ENCODE measurements around the gene GLMN.

The GLMN gene, protein sequence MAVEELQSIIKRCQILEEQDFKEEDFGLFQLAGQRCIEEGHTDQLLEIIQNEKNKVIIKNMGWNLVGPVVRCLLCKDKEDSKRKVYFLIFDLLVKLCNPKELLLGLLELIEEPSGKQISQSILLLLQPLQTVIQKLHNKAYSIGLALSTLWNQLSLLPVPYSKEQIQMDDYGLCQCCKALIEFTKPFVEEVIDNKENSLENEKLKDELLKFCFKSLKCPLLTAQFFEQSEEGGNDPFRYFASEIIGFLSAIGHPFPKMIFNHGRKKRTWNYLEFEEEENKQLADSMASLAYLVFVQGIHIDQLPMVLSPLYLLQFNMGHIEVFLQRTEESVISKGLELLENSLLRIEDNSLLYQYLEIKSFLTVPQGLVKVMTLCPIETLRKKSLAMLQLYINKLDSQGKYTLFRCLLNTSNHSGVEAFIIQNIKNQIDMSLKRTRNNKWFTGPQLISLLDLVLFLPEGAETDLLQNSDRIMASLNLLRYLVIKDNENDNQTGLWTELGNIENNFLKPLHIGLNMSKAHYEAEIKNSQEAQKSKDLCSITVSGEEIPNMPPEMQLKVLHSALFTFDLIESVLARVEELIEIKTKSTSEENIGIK

DNA sequence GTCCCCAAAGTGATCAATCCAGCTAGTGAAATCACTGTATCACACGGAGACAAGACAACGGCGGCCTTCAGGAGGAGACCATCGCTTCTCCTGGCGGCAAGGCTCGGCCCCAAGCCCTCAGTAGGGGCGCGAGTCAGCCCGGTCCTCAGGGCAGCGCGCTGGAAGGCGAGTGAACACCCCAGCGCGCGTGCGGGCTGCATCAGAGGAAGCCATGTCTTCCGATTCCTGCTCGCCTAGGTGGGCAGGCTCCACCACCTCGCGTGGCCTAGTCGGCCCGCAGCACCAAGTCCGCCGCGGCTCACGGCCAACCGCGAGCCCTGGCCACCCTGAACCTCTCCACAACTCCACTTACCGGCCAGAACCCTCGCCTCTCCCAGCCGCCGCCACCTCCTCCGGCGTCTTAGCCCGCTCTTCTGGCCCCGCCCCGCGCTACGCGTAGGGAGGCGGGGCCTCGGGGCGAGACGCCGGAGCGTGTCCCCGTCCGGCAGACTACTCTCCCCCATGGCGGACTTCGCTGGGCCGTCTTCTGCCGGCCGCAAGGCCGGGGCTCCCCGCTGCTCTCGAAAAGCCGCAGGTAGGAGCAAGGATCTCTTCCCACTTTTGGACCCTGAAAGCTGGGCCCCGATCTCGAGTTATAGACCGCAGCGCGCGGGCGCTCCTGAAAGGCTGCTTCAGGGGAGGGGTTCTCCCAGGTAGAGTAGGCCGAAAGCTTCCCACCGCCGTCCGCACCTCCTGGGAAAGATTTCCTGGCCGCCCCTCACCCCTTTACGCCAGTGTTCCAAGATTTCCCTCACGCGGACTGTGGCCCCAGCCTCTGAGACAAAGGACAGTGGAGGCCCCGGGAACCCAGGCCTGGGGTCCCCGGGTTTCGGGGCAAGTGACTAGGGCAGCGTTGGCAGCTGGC is at the start of gene GLMN, which contains the start of gene RPAP2:
GLMN (minus strand) TSS at position 415 of the 904 bp plus-strand sequence. CDS start 988 bp downstream, outside the sequence.
RPAP2 (plus strand) TSS at position 487 of the 904 bp plus-strand sequence; CDS start at position 502, 15 bp downstream.
- peak; percentile 74 for DNase-seq

DNA sequence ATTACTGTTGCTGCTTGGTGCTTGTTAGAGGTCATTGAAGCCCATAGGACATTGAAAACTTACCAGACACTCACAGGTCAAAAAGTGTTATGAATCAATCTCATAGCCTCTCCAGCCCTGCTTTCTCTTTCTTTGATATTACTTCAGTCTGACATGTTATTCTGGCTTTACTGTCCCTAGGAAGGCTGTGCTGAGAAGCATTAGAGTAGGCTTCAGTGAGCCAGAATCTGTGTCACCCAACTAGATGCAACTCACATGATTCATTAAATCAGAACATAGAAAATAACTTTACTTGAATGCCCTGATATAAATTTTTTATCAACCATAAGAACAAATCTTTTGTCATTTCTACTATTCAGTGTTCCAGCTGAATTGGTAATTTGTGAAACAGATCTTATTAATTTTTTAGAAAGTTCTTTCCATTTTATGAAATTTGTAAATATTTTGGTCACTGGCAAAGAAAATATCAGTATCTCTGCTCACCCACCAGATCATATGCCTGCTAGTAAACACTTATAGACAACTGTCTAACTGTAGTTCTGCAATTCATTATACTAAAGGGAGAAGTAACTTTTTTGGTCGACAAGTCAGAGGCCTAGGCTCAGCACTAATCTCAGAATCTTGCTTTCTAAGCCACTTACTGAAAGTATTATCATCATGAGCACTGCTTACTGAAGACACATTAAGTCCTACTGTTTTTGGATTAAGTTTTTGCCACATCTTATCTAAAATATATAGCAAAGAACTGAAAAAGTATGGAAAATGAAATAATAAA is 48.3 kb upstream of the GLMN start:
- no peak for DNase-seq

DNA sequence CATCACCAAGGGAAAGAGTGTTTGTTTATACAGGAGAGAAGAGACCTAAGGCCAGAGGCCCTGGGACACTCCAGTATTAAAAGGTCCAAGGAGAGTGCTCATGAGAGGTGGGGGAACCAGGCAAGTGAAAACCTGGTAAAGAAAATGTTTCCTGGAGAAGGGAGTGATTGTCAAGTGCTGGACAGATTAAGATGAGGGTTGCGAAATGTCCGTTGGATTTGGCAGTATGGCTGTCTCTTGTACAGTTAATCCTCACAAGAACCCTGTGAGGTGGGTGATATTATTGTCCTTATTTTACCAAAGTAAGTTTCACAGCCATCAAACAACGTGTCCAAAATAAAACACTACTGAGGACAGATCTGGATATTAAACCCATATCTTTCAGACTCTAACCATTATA is 44.3 kb upstream of the GLMN start:
- DNase-seq: no peak

DNA sequence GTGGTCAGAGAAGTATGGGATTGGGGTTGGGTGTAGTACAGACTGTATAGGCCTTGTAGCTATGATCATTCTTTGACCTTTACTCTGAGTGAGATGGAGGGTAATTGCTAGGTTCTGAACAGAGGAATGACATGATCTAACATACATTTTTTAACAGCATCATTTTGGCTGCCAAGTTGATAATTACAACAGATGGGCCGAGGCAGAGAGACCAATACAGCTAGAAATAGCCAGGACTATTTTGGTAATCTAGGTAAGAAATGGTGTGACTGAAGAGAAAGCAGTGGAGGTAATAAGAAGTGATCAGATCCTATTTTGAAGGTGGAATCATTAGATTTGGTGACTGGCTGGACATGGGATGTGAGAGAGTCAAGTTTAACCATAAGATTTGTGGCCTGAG is 43.6 kb upstream of the GLMN start:
- DNase-seq: no peak

DNA sequence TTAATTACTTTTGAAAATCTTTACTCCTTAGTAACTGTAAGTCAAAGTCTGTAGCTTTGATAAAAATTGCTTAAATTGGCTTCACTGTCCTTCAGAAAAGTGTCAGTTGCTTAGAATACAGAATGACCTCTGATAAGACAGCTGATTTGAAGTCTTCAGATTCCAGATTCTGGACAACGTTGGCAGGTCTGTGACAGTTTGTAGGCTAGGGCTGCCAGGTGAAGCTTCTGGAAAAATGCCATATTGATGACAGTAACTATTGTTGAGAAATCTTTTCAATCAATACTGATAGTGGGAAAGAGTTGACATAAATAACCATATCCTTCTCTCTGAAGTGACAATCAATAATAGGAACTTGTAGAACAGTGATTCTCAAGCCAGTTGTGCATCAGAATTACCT is 41.4 kb upstream of the GLMN start:
- DNase-seq: no peak

DNA sequence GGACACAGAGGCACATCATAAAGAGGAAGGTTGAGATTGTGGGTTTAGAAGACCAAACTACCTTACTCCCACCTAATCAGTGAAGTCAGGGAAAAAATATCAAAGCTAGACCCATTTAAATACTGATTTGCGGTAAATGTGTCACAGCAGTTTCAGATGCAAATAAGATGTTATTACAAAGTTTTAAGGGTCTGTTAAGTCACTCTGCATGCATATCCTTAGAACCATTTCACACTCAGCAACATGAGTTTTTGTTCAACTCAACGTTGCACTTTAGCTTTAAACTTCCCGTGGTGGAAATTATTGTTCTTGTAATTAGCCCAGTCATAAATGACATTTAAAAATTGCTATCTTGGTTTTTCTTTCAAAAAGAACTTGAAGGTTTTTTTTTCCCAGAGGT is 34.9 kb upstream of the GLMN start:
- DNase-seq: no peak

DNA sequence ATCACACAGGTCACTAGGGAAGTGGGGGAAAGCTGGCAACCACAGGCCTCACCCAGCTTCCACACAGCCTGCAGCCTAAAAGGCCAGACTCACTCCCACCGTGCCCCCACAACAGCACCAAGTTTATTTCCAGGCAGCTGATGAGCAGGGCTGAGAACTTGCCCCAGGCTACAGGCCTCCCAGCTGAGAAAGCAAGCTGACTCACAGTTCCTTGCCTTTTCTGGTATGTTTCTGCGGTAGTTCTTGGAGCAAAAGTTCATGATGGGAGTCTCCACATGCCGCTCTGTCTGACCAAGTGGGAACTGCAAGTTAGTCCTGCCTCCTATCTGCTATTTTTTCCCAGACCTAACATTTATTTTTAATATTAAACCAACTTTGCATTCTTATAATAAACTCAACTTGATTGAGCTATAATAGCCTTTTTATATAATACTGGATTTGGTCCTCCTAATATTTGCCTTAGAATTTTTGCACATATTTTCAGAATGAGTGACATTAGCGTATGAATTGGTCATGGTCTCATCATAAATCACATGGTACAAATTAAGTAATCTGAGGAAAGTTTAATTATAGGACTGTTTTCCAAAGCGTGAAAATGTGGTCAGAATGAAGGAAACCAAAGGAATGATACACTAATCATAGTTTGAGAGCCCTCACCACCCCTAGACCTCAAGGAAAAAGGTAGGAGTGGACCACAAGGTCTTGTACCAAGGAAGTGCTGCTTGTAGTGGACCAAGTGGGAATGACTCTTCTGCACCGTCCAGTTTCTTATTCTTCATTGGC is 30.8 kb upstream of the GLMN start:
- DNase-seq: no peak

DNA sequence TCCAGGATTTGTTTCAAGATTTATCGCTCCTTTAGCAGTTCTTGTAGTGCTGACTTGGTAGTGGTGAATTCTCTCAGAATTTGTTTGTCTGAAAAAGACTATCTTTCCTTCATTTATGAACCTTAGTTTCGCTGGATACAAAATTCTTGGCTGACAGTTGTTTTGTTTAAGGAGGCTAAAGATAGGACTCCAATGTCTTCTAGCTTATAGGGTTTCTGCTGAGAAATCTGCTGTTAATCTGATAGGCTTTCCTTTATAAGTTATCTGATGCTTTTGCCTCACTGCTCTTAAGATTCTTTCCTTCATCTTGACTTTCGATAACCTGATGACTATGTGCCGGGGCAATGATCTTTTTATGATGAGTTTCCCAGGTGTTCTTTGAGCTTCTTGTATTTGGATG is 29.0 kb upstream of the GLMN start:
- no peak for DNase-seq

DNA sequence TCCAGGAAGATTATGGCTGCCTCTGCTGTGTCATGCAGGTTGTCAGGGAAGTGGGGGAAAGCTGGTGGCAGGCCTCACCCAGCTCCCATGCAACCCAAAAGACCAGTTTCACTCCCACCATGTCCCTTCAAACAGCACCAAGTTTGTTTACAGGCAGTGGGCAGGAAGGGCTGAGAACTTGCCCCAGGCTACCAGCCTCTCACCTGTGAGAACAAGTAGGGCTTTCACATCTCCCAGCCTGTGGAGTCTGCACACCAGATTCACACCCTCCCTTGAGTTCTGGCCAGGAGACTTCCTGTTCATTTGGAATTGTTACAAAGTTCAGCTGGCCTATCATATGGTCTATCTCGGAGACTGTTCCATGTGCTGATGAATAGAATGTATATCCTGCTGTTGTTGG is 27.9 kb upstream of the GLMN start:
- no peak for DNase-seq

DNA sequence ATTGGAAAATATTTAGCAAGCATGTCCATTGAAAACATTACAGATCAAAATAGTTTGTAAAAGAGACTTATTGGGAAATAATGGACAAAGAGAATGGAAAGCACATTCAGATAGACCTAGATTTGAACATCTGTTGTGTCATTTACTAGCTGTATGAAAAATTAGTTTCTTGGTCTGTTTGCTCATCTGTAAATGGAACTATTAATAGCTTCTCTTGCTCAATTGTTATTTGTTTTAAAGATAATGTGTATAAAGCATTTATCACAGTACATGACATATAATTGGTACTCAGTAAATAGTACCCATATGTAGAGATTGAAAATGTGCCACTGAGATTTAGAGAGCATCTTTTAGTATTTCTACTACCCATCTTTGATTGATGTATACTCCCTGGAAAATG is 26.0 kb upstream of the GLMN start:
- DNase-seq: no peak

DNA sequence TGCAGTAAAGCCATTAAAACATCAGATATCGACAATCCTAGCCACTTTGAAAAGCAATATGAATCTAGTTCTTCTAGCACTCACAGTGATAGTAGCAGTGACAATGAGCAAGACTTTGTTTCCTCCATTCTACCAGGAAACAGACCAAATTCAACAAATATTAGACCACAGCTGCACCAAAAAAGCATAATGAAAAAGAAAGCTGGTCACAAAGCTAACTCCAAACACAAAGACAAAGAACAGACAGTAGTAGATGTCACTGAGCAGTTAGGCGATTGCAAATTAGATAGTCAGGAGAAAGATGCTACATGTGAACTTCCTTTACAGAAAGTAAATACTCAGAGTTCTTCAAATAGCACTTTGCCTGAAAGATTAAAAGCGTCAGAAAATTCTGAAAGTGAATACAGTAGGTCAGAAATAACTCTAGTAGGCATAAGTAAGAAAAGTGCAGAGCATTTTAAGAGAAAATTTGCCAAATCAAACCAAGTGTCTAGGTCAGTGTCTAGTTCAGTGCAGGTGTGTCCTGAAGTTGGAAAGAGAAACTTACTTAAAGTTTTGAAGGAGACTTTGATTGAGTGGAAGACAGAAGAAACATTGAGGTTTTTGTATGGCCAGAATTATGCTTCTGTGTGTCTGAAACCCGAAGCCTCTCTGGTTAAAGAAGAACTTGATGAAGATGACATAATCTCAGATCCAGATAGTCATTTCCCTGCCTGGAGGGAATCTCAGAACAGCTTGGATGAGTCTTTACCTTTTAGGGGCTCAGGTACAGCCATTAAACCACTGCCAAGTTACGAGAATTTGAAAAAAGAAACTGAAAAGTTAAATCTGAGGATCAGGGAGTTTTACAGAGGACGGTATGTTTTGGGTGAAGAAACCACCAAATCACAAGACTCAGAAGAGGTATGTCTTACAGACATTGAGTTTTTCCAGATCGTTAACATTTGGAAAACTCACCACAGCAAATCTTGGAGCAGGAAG is 25.0 kb upstream of the GLMN start:
- no peak for DNase-seq

DNA sequence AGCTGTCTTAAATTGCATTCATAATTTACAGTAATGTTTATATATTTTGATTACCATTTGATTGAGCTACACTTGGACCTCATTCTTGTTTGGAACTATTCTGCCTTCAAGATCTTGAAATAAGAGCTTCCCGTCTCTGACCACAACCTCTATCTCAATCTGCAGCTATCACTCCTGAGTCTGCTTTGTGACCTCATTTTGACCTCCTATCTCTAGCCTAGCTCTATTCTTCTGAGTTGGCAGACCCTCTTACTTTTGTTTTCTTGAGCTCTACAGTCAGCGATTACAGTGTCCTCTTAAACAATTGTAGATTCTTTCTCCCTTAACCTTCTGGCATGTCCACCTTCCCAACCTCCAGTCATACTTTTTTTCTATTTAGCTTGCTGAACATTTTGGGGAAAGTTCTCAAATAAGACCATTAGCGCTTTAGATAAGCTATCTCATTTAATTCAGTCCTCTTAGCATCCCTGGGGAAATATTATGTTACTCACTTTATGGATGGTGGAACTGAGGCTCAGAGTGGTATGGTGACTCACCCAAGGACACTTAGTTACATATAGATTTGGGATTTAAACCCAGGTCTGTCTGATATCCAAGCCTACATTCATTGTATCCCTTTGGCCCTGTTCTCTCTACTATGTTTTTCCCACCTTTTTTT is 19.2 kb upstream of the GLMN start:
- no peak for DNase-seq

DNA sequence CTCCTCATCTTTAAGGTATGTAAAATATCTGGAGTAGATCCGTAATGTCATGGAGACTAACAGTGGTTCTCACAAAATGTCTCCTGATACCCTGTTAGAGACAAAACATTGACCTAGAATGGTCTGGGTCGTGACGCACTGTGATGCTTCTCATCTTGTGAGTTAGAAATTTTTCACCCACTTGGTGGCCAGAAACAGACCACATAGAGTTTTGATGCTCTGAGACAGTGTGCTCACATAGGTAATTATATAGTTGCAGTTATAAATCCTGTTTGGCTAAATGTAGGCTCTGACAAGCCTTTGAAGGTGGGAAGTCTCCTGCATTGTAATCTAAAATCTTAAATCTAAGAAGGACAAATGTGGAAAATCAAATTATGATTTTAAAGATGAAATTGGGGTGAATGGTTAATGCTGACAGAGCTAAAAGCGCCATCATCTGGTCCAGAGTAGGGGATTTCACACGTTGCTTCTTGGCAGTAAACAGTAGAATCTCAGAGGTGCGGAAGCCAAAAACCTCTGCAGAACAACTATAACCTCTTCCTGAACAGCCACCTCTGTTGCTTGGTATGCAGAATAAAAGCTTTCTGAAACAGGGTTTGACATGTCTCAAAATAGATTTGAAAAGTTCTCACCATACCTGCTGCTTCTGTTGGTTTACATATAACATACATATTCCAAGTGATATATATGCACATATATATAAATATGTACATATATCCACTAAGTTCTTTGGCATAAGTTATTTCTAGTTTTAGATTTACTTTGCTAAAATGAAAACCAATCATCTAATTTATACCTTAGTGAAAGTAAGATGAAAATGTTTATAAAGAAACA is 17.2 kb upstream of the GLMN start:
- DNase-seq: no peak

DNA sequence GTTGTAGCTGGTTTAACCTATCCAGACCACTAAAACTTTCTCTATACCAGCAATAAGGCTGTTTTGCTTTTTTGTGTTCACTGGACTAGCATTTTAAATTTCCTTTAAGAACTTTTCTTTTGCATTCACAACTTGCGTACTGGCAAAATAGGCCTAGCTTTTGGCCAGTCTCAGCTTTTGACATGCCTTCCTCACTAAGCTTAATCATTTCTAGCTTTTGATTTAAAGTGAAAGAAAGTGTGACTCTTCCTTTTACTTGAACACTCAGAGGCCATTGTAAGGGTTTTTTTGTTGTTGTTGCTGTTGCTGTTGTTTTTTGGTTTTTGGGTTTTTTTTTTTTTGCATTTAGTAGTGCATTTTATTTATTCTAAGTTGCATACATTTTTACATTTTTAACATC is 15.2 kb upstream of the GLMN start:
- no peak for DNase-seq

DNA sequence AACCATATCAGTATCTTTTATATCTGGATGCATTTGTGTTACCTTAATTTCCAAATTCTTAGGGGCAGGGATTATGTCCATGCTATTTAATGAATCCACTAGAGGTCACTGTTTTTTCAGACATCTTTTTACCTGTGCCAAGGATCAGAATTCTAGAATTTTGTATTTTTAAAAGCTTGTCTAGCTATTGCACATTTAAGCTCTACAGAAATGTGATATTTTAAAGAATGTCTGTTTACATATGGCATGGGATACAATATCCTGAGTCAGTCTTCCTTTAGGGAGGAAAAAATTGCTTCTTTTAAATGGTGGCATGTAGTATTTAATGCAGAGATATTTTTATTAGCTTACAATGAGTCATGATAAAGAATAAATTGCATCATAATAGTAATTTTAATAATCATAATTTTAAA is 11.4 kb upstream of the GLMN start:
- DNase-seq: peak; percentile 35

DNA sequence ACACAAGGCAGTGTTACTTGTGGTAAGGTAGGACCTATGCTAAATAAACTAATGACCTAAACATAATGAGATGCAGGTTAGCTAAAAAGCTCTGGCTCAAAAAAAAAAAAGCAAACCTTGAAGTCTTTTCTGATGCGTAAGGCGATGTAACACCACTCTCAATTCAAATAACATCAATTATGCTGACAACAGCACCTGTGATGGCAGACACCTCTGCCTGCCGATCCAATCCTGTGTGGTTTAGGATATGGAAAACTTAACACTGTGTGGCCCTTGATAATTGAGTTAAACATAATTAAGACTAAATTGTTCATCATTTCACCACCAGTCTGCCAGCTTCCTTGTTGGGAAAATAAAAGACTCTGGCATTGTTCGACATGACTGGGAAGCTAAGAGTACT is 9.2 kb upstream of the GLMN start:
- DNase-seq: no peak

DNA sequence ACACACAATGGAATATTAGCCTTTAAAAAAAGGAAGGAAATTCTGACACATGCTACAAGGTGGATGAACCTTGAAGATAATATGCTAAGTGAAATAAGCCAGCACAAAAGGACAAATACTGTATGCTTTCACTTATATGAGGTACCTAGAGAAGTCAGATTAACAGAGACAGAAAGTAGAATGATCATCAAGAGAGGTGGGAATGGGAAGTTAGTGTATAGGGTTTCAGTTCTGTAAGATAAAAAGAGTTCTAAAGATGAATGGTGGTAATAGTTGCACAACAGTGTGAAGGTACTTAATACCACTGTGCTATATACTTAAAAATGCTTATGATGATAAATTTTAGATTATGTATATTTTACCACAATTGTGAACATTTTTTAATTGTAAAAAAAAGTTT is 7.2 kb upstream of the GLMN start:
- DNase-seq: no peak

DNA sequence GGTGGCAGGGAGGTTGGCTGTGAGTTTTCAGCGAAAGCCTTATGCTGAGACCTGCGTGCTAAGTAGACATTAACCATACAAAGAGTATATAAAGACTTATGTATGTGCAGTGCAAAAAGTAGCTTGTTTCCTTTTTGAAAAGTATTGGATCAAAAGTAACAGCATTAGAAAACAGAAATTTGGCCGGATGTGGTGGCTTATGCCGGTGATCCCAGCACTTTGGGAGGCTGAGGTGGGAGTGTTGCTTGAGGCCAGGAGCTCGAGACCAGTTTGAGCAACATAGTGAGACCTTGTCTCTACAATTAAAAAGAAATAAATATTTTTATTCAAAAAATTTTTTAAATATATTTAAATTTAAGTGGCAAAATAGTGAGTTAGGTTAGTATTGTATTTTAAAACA is 2.2 kb upstream of the GLMN start:
- no peak for DNase-seq

DNA sequence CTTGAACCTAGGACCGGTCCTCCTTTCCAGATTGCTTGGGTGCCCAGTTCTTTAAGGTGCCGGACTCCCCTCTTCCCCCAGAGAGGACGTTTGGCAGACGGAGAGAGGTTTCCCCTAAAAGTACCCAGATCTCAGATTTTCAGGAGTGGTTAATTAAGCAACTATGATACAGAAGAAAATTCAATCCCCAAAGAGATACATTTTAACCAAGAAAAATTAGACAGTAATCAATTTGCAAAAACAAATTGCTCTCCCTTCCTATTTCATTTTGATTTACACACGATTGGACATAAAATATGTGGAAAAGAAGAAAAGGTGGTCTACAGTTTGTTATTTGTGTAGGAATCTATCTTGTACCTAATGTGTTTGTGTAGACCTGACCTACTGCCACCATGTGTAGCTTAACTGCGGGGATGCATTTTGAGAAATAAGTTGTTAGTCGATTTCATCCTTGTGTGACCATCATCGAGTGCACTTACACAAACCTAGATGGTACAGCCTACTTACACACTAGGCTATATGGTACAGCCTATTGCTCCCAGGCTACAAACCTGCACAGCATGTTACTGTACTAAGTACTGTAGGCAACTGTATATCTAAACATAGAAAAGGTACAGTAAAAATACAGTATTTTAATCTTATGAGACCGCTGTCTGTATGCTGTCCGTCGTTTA is 827 bp upstream of the GLMN start:
- no peak for DNase-seq
